Neural progenitor cell (in vitro differentiated cells): Measurements from ENCODE around the gene QRFPR. TPM values are rescaled to one million over a fixed set of nuclear protein-coding genes. Genes with fewer than 3 reads are reported as not detected.

Experiments used
- DNase-seq: peaks from one replicate; pipeline ENCODE4 v3.0.0-alpha.2; 2016; ENCODE audit warnings: low spot score
- H2AFZ ChIP-seq: fragments of 200-600 bp; sonication (generic); replicated peaks from 2 replicates; pipeline ENCODE4 v1.6.1; 2016; ENCODE audit warnings: antibody characterized with exemption
- H3F3A ChIP-seq: fragments of 200-600 bp; sonication (generic); 2 replicates; pipeline ENCODE4 v1.6.1; 2016; ENCODE audit warnings: antibody characterized with exemption, low read depth
- H3K27ac ChIP-seq: fragments of 200-600 bp; sonication (generic); 2 replicates; pipeline ENCODE4 v1.5.1; 2016; ENCODE audit warnings: mild to moderate bottlenecking
- H3K27me3 ChIP-seq: fragments of 200-600 bp; sonication (generic); 2 replicates; pipeline ENCODE4 v1.6.1; 2016; ENCODE audit warnings: mild to moderate bottlenecking, moderate library complexity
- H3K36me3 ChIP-seq: fragments of 200-600 bp; sonication (generic); 2 replicates; pipeline ENCODE4 v1.5.1; 2016
- H3K4me1 ChIP-seq: fragments of 200-600 bp; sonication (generic); 2 replicates; pipeline ENCODE4 v1.6.1; 2016; ENCODE audit warnings: mixed run types
- H3K4me2 ChIP-seq: fragments of 200-600 bp; sonication (generic); 2 replicates; pipeline ENCODE4 v1.6.1; 2016
- H3K4me3 ChIP-seq: fragments of 200-600 bp; sonication (generic); 2 replicates; pipeline ENCODE4 v1.5.1; 2016
- H3K79me2 ChIP-seq: fragments of 200-600 bp; sonication (generic); 2 replicates; pipeline ENCODE4 v1.6.1; 2016; ENCODE audit warnings: low read depth
- H3K9ac ChIP-seq: fragments of 200-600 bp; sonication (generic); 2 replicates; pipeline ENCODE4 v1.6.1; 2016
- H3K9me3 ChIP-seq: fragments of 200-600 bp; sonication (generic); 2 replicates; pipeline ENCODE4 v1.5.1; 2016; ENCODE audit warnings: low read depth
- H4K20me1 ChIP-seq: fragments of 200-600 bp; sonication (generic); 2 replicates; pipeline ENCODE4 v1.6.1; 2016; ENCODE audit warnings: low read depth
- H3K27ac Mint-ChIP-seq: 3 replicates; pipeline ENCODE4 v1.8.0; 2021; ENCODE audit warnings: mixed read lengths
- H3K27me3 Mint-ChIP-seq: 2 replicates; pipeline ENCODE4 v1.8.0; 2022; ENCODE audit warnings: low read depth, mild to moderate bottlenecking, inconsistent platforms, moderate library complexity, mixed read lengths; ENCODE audit not compliant: insufficient read depth
- H3K36me3 Mint-ChIP-seq: 3 replicates; pipeline ENCODE4 v1.8.0; 2021; ENCODE audit warnings: mixed read lengths
- H3K4me1 Mint-ChIP-seq: 3 replicates; pipeline ENCODE4 v1.8.0; 2021; ENCODE audit warnings: mixed read lengths
- H3K4me3 Mint-ChIP-seq: 3 replicates; pipeline ENCODE4 v1.8.0; 2021; ENCODE audit warnings: mild to moderate bottlenecking, moderate library complexity, mixed read lengths
- H3K9me3 Mint-ChIP-seq: 3 replicates; pipeline ENCODE4 v1.8.0; 2020; ENCODE audit warnings: mixed read lengths
- EZH2 ChIP-seq: fragments of 200-600 bp; sonication (generic); IDR thresholded peaks from 2 replicates; pipeline ENCODE4 v1.6.1; 2017; ENCODE audit warnings: antibody characterized with exemption, mild to moderate bottlenecking, moderate library complexity
- EZH2phosphoT487 ChIP-seq: fragments of 200-600 bp; sonication (generic); IDR thresholded peaks from 2 replicates; pipeline ENCODE4 v1.6.1; 2017; ENCODE audit warnings: antibody characterized with exemption
- total RNA-seq: library from RNA; depleted of rRNA; stranded (reverse); fragments of >200 nt; gene quantifications from 2 replicates; pipeline ENCODE4 v1.2.3, GENCODE V29; 2015; ENCODE audit warnings: low replicate concordance
- TF ChIP-seq, protein P1 (sequence below): fragments of 200-600 bp; sonication (generic); IDR thresholded peaks from 2 replicates; pipeline ENCODE4 v1.5.1; 2017; ENCODE audit warnings: antibody characterized with exemption, mild to moderate bottlenecking

The QRFPR gene
- total RNA-seq, 1 donor from 2014 or later, result not detected

GRCh38 chr4:121308828-121309227 is 72.0 kb downstream of the QRFPR start:
- DNase-seq, result peak; percentile 8

DNA sequence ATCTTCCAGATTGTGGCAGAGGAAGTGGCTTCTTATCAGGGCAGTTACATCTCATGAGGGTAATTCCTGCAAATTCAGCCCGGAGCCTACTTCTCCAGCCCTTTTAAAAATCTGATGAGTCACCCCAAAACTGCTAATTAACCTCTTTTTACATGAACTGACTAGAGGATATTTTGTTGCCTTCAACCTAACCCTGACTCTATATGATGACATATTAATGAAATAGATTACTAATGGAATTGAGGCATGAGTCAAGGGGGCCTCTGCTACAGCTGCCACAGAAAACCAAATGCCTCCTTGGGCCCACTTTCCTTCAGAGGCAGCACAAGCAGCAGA is 72.5 kb downstream of the QRFPR start:
- Mint-ChIP-seq H3K36me3 (no peaks in the 10 kb centered on the region), H3K4me1 (no peaks in the 10 kb centered on the region)

More at GRCh38 chr4:121308828-121309227, 72.0 kb downstream of the QRFPR start:
- Mint-ChIP-seq H3K9me3 (no peaks in the 10 kb centered on the region), H3K27ac (no peak overlapping the region), H3K27me3 (no peaks in the 10 kb centered on the region), H3K4me1 (no peaks in the 10 kb centered on the region), H3K36me3 (no peaks in the 10 kb centered on the region), H3K4me3 (no peak overlapping the region)
- no peaks in the 10 kb centered on the region for H3K9me3 ChIP-seq
- TF ChIP-seq, protein P1, sequence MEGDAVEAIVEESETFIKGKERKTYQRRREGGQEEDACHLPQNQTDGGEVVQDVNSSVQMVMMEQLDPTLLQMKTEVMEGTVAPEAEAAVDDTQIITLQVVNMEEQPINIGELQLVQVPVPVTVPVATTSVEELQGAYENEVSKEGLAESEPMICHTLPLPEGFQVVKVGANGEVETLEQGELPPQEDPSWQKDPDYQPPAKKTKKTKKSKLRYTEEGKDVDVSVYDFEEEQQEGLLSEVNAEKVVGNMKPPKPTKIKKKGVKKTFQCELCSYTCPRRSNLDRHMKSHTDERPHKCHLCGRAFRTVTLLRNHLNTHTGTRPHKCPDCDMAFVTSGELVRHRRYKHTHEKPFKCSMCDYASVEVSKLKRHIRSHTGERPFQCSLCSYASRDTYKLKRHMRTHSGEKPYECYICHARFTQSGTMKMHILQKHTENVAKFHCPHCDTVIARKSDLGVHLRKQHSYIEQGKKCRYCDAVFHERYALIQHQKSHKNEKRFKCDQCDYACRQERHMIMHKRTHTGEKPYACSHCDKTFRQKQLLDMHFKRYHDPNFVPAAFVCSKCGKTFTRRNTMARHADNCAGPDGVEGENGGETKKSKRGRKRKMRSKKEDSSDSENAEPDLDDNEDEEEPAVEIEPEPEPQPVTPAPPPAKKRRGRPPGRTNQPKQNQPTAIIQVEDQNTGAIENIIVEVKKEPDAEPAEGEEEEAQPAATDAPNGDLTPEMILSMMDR, result no peak
- TF ChIP-seq EZH2phosphoT487, result no peak
- TF ChIP-seq EZH2, result no peak
- H3K79me2 ChIP-seq, result no peaks in the 10 kb centered on the region
- no peak overlapping the region for H3K4me2 ChIP-seq
- H3F3A ChIP-seq, result no peaks in the 10 kb centered on the region
- no peak overlapping the region for H3K27ac ChIP-seq
- no peaks in the 10 kb centered on the region for H3K4me1 ChIP-seq
- no peak overlapping the region for H3K4me3 ChIP-seq
- H2AFZ ChIP-seq, result no peak overlapping the region
- no peaks in the 10 kb centered on the region for H3K27me3 ChIP-seq
- no peak overlapping the region for H3K9ac ChIP-seq
- no peaks in the 10 kb centered on the region for H4K20me1 ChIP-seq
- H3K36me3 ChIP-seq, result no peaks in the 10 kb centered on the region

DNA sequence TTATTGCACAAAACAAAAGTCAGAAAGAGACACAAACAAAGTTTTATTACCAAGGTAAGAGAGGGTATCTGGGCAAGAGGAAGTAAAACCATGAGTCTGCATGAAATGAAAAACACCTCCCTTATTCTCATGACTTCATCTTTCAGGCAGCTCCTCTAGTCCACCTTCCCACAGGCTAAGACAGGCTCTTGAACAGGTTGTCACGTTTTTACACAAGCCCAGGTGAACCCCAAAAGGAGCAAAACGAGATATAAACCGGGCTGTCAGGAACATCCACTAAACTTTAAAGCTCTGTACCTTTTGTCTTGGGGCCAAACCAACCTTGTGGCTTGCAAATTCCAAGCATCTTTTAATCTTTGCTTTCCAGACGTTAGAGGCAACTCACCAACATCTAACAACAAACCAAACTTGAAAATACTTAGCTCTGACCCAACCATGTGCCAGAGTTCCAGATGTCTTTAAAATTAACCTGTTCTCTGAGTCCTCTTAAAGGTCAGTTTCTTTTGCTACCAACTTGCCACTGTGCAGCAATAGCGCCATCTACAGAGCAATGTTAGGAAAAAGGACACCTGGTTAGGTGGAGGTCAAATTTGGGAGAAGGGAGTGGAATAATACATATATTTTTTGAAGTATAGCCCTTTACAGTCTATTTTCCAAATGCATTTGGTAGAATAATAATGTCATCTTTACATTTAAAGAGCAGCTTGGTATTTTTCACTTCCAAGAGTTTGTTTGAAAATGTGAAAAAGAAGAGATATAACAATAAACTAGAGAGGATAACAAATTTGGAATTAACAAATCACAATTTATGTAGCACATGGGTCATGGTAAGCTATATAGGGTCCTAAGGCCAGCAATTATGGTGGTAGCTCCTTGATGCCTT is 73.1 kb downstream of the QRFPR start:
- peak overlapping the region; percentile 2 for H2AFZ ChIP-seq
- no peaks in the 10 kb centered on the region for H3K9me3 Mint-ChIP-seq
- no peak overlapping the region for H3K4me2 ChIP-seq
- no peak overlapping the region for H3K4me3 ChIP-seq
- no peaks in the 10 kb centered on the region for H3K4me1 ChIP-seq
- no peaks in the 10 kb centered on the region for H3K79me2 ChIP-seq
- H3K27me3 ChIP-seq, result no peaks in the 10 kb centered on the region
- no peaks in the 10 kb centered on the region for H4K20me1 ChIP-seq
- no peaks in the 10 kb centered on the region for H3K4me1 Mint-ChIP-seq
- no peaks in the 10 kb centered on the region for H3K36me3 Mint-ChIP-seq
- H3K27ac Mint-ChIP-seq, result no peak overlapping the region
- H3K9ac ChIP-seq, result no peak overlapping the region
- H3K27me3 Mint-ChIP-seq, result no peaks in the 10 kb centered on the region
- DNase-seq, result peak; percentile 80
- no peaks in the 10 kb centered on the region for H3K36me3 ChIP-seq
- TF ChIP-seq EZH2phosphoT487, result no peak
- TF ChIP-seq, protein P1, result peak; percentile 96
- no peaks in the 10 kb centered on the region for H3F3A ChIP-seq
- no peak overlapping the region for H3K27ac ChIP-seq
- H3K9me3 ChIP-seq, result no peaks in the 10 kb centered on the region
- no peak overlapping the region for H3K4me3 Mint-ChIP-seq

More for the DNA sequence above, 72.5 kb downstream of the QRFPR start:
- Mint-ChIP-seq H3K27me3 (no peaks in the 10 kb centered on the region), H3K9me3 (no peaks in the 10 kb centered on the region), H3K4me3 (no peak overlapping the region), H3K27ac (no peak overlapping the region)
- Histone ChIP-seq H3K36me3 (no peaks in the 10 kb centered on the region), H3K4me2 (no peak overlapping the region), H3F3A (no peaks in the 10 kb centered on the region), H3K9ac (no peak overlapping the region), H3K4me1 (no peaks in the 10 kb centered on the region), H3K27me3 (no peaks in the 10 kb centered on the region), H3K4me3 (no peak overlapping the region), H3K9me3 (no peaks in the 10 kb centered on the region), H4K20me1 (no peaks in the 10 kb centered on the region), H3K79me2 (no peaks in the 10 kb centered on the region), H3K27ac (no peak overlapping the region), H2AFZ (no peak overlapping the region)
- DNase-seq, result no peak
- TF ChIP-seq EZH2phosphoT487 (no peak), EZH2 (no peak)
- TF ChIP-seq, protein P1, result no peak
